C4-2B (cell line): ENCODE measurements around the gene CDKAL1.

ENCODE experiments used
- CTCF ChIP-seq: fragments of 450-650 bp; conservative IDR thresholded peaks from 2 replicates; pipeline ENCODE4 v1.5.1; 2017; ENCODE audit warnings: mild to moderate bottlenecking
- ZFX ChIP-seq: fragments of 450-650 bp; IDR thresholded peaks from 2 replicates; pipeline ENCODE4 v1.6.1; 2017

GRCh38 chr6:21031182-21031581 is 496.9 kb downstream of the CDKAL1 start:
- no peak for TF ChIP-seq CTCF
- no peak for TF ChIP-seq ZFX
